Smooth muscle cell (in vitro differentiated cells): ENCODE data around the gene RERE. TPM values are rescaled to one million over a fixed set of nuclear protein-coding genes. Genes with fewer than 3 reads are reported as not detected.

ENCODE experiments used
- DNase-seq: peaks from one replicate; lab custom pipeline; 2025; ENCODE audit not compliant: unreplicated experiment; lab: John Stamatoyannopoulos, UW
- H2AFZ ChIP-seq: fragments of 200-600 bp; sonication (generic); 2 replicates; pipeline ENCODE4 v1.6.0; 2016; ENCODE audit warnings: antibody characterized with exemption, low read depth, mild to moderate bottlenecking
- H3F3A ChIP-seq: fragments of 200-600 bp; sonication (generic); 2 replicates; pipeline ENCODE4 v1.6.0; 2017; ENCODE audit warnings: antibody characterized with exemption, low read depth
- H3K27ac ChIP-seq: fragments of 200-600 bp; sonication (generic); 2 replicates; pipeline ENCODE4 v1.5.1; 2016; ENCODE audit warnings: low read depth, mild to moderate bottlenecking
- H3K27me3 ChIP-seq: fragments of 200-600 bp; sonication (generic); 2 replicates; pipeline ENCODE4 v1.6.1; 2016; ENCODE audit warnings: low read depth, mild to moderate bottlenecking
- H3K36me3 ChIP-seq: fragments of 200-600 bp; sonication (generic); 2 replicates; pipeline ENCODE4 v1.5.1; 2016; ENCODE audit warnings: low read depth
- H3K4me1 ChIP-seq: fragments of 200-600 bp; sonication (generic); 2 replicates; pipeline ENCODE4 v1.5.1; 2016; ENCODE audit warnings: low read depth
- H3K4me2 ChIP-seq: fragments of 200-600 bp; sonication (generic); 2 replicates; pipeline ENCODE4 v1.6.0; 2016; ENCODE audit warnings: mild to moderate bottlenecking
- H3K4me3 ChIP-seq: fragments of 200-600 bp; sonication (generic); 2 replicates; pipeline ENCODE4 v1.5.1; 2016; ENCODE audit warnings: mild to moderate bottlenecking
- H3K79me2 ChIP-seq: fragments of 200-600 bp; sonication (generic); 2 replicates; pipeline ENCODE4 v1.6.0; 2016; ENCODE audit warnings: low read depth, mild to moderate bottlenecking
- H3K9ac ChIP-seq: fragments of 200-600 bp; sonication (generic); 2 replicates; pipeline ENCODE4 v1.6.0; 2016; ENCODE audit warnings: low read depth
- H3K9me3 ChIP-seq: fragments of 200-600 bp; sonication (generic); replicated peaks from 2 replicates; pipeline ENCODE4 v1.5.1; 2016; ENCODE audit warnings: low read depth
- H4K20me1 ChIP-seq: fragments of 200-600 bp; sonication (generic); 2 replicates; pipeline ENCODE4 v1.6.0; 2016; ENCODE audit warnings: low read depth
- WGBS: methylation state at CpG from one replicate; pipeline ENCODE4 v1.1.7; 2016; ENCODE audit warnings: low lambda C conversion rate; 5-methylcytosine and 5-hydroxymethylcytosine counted together
- polyA plus RNA-seq: library from polyadenylated mRNA; unstranded; fragments of >200 nt; fragmentation: Nextera tagmentation; extraction: Ambion mirVana; gene quantifications from 2 replicates; pipeline ENCODE4 v1.2.1, GENCODE V29; 2016
- total RNA-seq: library from RNA; depleted of rRNA; stranded (reverse); fragments of >200 nt; gene quantifications from 2 replicates; pipeline ENCODE4 v1.2.3, GENCODE V29; 2014
- TF ChIP-seq, protein P1 (sequence below): fragments of 200-600 bp; sonication (generic); IDR thresholded peaks from 2 replicates; pipeline ENCODE4 v1.5.1; 2017; ENCODE audit warnings: borderline replicate concordance, mild to moderate bottlenecking, antibody characterized with exemption; ENCODE audit not compliant: insufficient read depth, poor library complexity, severe bottlenecking

RERE gene
- total and polyA plus RNA-seq, 2 experiments from 2014 or later, result 45.6 to 59.2 TPM

DNA sequence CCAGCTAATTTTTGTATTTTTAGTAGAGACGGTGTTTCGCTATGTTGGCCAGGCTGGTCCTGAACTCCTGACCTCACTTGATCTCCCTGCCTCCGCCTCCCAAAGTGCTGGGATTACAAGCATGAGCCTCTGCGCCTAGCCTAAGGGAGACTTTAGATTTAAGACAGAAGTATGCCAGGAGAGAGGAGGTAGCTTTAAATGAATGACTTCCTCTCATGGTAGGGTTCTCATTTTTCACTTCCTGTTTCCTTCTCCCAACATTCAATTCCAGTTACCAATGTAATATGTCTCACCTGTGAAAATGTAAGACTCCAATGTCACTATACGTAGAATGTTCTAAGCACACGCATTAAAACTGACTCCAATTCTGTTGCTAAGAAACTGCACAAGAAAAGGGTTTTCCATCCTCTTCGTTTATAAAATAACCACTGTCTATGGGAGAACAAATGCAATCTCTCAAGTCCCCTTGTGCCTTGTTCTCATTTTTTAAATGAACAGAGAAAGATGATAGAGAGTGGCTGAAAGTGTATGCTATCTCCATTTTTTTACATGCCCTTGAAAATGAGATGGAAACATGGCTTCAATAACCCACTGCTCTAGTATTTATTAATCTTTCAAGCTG lies 359.6 kb downstream of the RERE start:
- Histone ChIP-seq H2AFZ (no peak overlapping the region), H3K27ac (no peak overlapping the region), H3K27me3 (no peaks in the 10 kb centered on the region), H3K9me3 (no peaks in the 10 kb centered on the region), H4K20me1 (peaks cover 41% of the 10 kb centered on the region), H3F3A (peaks cover 31% of the 10 kb centered on the region), H3K4me2 (no peak overlapping the region), H3K4me1 (peaks cover 41% of the 10 kb centered on the region), H3K79me2 (peaks cover 42% of the 10 kb centered on the region), H3K9ac (no peak overlapping the region), H3K36me3 (no peaks in the 10 kb centered on the region), H3K4me3 (no peak overlapping the region)
- TF ChIP-seq, protein P1, sequence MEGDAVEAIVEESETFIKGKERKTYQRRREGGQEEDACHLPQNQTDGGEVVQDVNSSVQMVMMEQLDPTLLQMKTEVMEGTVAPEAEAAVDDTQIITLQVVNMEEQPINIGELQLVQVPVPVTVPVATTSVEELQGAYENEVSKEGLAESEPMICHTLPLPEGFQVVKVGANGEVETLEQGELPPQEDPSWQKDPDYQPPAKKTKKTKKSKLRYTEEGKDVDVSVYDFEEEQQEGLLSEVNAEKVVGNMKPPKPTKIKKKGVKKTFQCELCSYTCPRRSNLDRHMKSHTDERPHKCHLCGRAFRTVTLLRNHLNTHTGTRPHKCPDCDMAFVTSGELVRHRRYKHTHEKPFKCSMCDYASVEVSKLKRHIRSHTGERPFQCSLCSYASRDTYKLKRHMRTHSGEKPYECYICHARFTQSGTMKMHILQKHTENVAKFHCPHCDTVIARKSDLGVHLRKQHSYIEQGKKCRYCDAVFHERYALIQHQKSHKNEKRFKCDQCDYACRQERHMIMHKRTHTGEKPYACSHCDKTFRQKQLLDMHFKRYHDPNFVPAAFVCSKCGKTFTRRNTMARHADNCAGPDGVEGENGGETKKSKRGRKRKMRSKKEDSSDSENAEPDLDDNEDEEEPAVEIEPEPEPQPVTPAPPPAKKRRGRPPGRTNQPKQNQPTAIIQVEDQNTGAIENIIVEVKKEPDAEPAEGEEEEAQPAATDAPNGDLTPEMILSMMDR, result no peak
- no peak for DNase-seq
- 96% methylated on average over 7 of the region's 7 CpGs for WGBS

DNA sequence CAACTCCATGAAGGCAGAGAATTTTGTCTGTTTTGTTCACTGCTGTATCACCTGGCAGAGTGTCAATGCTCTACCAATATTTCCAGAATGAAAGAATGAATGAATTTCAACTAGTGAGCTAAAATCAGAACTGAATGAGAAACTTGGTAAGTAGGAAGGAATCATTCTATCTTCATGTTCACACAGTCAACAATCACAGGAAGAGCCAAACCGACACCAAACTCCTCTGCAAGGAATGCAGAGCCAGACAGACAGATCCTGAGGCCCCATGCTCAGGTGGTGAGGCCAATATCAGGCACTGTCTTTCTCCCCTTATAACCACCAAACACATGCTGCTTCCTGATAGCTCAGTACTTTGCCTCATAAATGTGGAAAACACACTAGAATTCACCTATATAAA lies 360.4 kb downstream of the RERE start:
- Histone ChIP-seq H3K4me2 (no peak overlapping the region), H3K79me2 (peaks cover 51% of the 10 kb centered on the region)

DNA sequence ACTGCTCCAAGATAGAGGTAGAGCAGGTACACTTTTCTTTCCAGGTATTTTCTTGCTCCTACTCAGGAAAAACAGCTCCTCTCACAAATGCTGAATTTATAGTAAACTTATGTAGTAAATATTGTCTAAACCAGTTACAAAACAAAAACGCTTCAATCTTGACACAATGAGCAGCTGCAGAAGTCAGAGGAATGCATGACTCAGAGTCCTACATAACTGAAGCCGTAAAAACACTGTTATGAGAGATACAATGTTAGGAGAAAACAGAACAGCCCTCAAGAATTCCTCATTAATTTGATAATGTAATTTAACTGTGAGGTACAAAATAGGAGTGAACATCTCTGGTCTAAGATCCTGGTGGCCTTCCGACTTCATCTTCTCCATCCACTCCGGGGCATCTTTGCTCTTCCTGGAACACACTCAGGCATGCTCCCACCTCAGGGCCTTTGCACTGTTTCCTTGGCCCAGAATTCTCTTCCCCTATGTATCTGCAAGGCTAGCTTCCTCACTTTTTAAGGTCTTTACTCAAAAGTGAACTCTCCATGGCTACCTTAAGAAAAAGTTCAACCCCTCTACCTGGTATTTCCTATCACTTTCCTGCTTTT lies 361.0 kb downstream of the RERE start:
- no peak overlapping the region for H3K4me3 ChIP-seq
- H3F3A ChIP-seq, result peaks cover 37% of the 10 kb centered on the region
- H3K4me1 ChIP-seq, result peaks cover 34% of the 10 kb centered on the region
- H3K79me2 ChIP-seq, result peaks cover 56% of the 10 kb centered on the region
- no peaks in the 10 kb centered on the region for H3K27me3 ChIP-seq
- no peaks in the 10 kb centered on the region for H3K36me3 ChIP-seq
- whole genome bisulfite sequencing, result 28% methylated on average over 4 of the region's 4 CpGs
- peaks cover 36% of the 10 kb centered on the region for H4K20me1 ChIP-seq
- H3K27ac ChIP-seq, result peak overlapping the region; percentile 89
- H3K9ac ChIP-seq, result peak overlapping the region; percentile 53
- DNase-seq, result no peak
- no peaks in the 10 kb centered on the region for H3K9me3 ChIP-seq
- no peak overlapping the region for H2AFZ ChIP-seq
- TF ChIP-seq, protein P1, result no peak
- peak overlapping the region; percentile 73 for H3K4me2 ChIP-seq

More for the DNA sequence above, 360.4 kb downstream of the RERE start:
- H3K4me1 ChIP-seq, result peaks cover 36% of the 10 kb centered on the region
- no peaks in the 10 kb centered on the region for H3K36me3 ChIP-seq
- H4K20me1 ChIP-seq, result peaks cover 36% of the 10 kb centered on the region
- peak overlapping the region; percentile 89 for H3K27ac ChIP-seq
- no peak overlapping the region for H2AFZ ChIP-seq
- peaks cover 33% of the 10 kb centered on the region for H3F3A ChIP-seq
- no peaks in the 10 kb centered on the region for H3K27me3 ChIP-seq
- no peak overlapping the region for H3K9ac ChIP-seq
- TF ChIP-seq, protein P1, result no peak
- 25% methylated on average over 1 of the region's 1 CpG for WGBS
- DNase-seq, result no peak
- H3K4me3 ChIP-seq, result no peak overlapping the region
- H3K9me3 ChIP-seq, result no peaks in the 10 kb centered on the region
